SW480 (cell line): ENCODE results near the gene ADRB1.

Experiments
- DNase-seq: peaks from one replicate; pipeline ENCODE4 v3.0.0-alpha.2; 2016; ENCODE audit warnings: low spot score

Gene ADRB1

DNA sequence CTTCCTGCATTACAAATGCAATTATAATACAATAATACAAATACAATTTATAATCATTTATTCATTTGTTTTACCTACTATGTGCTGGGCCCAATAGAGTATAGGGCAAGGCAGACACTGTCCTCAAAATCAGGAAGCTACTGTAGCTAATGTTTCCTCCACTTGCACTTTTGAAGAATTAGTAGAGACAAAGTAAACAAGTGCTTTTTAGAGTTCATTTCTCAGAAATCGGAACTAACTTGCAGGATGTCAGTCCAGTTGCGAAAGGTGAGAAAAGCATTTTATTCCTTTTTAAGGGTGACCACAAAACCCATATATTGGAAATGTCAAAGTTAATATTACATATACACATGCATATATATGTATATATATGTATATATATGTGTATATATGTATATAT lies 14.2 kb downstream of the ADRB1 start:
- no peak for DNase-seq

DNA sequence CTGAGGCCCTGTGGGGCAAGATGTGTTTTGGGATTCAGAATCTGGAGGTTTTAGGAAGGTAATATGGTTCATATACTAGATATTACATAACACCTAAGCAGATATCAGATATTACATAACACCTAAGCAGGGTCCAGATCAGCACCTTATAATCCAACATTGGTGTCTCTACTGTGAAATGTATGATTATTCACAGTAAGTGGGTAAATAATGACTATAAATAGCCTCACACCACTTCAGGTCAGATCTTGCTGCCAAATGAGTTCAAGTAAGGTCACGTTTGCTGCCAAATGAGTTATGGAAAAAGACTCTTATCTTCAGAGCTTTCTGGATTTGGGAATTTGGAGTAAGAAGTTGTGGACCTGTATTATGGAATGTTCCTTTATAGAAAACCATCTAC lies 14.6 kb downstream of the ADRB1 start:
- DNase-seq, result no peak

DNA sequence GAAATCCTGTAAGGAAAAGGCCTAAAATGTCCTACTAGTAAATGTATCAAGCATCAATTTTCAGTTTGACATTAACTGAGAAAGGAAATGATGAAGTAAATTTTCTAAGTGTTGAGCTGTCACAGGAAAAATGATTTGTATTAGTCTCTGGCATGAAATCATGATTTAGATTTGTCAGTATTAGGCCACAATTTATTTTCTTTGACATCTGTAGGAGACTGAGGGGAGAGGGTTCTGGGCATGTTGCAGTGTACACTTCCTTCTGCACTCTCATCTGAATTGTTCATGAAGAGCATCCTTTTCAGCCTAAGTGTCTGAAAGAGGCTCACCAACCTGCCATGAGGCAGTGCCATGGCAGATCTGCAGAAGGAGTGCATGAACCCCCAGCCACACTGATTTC lies 15.9 kb downstream of the ADRB1 start:
- no peak for DNase-seq

DNA sequence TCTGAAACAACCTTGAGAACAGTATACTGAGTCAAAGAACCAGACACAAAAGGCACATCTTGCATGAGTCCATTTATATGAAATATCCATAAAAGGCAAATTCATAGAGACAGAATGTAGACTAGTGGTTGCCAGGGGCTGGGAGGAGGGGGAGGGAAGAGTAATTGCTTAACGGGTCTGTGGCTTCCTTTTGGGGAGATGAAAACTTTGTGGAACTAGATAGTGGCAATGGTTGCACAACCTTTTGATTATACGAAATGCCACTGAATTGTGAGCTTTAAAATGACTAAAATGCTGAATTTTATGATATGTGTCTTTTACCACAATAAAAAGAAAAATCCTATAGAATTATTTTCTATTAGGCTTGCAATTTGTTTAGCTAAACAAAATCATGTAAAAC lies 16.8 kb downstream of the ADRB1 start:
- no peak for DNase-seq

DNA sequence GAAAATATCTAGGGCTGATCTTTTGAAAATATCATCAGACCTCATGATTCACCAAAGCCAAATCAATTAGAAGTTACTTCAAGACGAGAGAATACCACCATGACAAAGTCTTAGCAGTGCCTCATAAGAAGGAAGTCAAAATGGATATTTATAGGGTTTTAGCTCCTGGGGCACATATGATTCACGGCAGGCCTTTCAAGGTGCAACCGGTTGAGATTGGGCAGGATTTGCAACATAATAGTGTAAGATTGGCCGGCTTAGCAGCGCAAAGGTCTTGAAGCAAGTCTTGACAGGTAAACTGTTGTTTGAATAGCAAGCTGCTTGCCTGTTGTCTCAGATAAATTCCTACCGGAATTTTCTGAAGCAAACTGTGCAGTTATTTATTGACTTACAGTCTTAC lies 17.5 kb downstream of the ADRB1 start:
- no peak for DNase-seq

DNA sequence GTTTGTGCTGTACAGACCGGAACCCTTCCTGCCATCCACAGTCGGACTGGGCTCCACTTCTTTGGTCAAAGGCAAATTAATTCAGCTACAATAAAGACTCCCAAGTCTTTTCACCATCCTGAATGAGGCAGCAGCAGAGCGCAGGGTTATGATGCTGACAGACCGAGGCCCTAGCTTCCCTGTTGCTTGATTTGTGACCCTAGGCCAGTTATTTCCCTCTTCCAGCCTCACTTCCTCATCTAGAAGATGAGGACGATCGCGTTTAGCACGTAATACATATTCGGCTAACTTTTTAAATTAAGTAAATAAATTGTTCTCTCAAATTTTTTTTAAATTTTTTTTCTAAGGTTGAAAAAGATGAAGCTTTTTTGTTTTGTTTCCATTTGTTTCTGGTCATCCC lies 18.1 kb downstream of the ADRB1 start:
- DNase-seq, result no peak

DNA sequence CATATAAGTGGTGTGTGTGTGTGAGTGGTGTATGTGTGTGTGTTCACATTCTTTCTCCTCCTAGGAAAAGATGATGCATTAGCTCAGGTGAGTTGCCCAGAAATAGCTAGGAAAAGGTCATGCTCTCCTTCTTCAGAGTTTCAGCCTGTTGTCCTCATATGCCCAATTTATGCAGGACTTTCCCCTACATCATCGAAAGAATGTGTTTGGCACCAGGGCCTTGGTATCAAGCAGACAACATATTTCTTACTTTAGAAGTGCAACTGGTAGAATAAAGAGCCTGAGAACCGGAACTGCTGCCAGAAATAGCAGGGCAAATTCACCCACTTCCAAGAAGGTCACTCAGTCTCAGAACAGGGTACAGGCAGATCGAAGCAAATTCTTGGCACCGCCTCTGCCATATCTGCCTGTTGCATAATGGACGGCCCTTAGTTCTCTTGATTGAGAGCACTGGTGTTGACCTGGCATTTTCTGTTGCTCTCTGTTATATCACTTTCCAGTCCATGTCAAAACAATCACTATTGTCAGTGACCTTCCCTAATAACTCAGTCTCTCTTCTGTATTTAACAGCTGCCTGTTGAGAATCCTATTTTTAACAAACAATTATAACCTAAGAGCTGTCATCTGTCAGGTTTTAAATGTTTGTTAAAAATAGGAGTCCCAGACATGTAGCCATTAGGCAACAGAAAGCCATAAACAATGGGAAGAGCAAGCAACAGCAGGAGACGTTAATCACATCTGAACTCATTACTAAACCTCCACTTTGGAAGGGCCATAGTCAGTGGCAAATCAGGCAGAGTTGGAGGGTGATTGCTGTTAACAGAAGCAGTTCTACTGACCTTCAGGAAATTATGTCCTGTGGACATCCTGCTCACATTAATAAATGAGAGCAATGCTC lies 20.7 kb downstream of the ADRB1 start:
- no peak for DNase-seq

DNA sequence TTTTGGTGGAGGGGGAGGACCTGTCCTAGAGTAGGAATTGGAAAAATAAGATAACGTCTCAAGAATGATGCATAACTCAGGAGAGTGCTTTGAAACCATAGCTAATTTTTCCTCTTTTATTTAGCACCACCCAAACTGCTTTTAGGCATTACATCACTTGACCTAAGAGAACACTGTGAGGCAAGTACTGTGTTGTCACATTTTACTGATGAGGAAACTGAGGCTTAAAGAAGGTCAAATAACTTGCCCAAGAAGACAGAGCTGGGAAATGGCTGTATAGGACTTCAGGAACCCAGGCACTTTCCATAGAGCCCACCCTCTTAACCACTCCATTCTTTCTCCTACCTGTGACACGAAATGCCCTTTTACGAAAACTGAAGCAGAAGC lies 21.4 kb downstream of the ADRB1 start:
- no peak for DNase-seq

DNA sequence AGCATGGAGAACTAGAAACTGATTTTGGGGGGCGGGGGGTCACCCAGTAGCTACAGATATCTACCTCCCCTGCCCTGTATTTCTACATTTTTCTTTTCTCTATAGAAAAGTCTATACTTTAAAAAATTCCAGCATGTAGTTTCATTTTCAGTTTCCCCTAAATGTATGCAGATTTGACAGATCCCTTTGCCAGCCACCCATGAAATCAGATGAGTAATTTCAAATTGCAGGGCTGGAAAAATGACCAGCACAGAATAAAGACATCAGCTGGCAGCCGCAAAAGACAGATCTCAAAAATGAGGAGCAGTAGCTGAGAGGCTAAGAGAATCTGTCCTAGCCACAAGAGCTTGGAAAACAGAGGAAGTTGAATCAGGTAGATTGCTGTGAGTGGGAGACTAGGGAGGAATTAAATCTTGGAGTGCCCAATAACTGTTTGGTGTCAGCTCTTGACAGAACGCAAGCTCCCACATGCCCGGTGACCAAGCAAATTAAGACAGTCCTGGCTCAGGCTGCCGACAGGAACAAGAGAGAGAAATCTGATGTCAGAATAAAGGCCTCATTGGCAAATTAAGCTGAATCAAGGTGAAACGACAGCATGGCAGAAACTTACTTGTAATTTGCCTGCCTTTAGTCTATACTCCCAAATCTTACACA lies 24.5 kb downstream of the ADRB1 start:
- no peak for DNase-seq

DNA sequence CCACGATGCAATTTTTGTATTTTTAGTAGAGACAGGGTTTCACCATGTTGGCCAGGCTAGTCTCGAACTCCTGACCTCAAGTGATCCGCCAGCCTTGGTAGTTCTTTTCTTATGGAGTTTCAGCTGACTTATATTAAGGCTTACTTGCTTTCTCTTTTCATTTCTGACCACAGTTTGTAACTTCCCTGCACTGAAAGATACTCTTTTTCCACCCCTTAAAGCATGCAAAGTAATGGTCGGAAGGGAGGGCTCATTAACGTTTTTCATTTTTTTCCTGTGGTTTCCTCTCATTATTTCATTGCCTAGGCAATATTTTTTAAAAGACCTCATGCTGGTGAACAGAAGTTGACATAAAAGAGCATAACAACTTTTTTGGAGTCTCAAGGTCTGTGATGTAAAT lies 27.0 kb downstream of the ADRB1 start:
- DNase-seq, result no peak

DNA sequence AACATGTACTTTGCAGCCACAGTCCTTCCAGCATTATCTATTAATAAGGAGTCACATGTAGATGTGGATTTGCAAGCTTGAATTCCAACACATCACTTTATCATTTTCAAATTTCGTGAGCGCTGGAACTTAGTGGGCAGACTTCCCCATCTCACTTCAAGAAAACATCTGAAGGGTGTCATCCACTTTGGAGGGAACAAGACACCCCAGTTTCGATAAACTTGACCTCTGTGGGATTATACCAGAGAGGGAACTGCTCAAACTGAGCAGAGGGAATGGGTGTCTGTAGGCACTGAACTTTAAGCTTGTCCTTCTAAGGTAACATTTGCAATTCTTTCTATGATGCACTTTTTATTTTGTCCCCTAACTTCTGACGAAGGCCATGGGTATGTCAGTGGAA lies 27.5 kb downstream of the ADRB1 start:
- no peak for DNase-seq

DNA sequence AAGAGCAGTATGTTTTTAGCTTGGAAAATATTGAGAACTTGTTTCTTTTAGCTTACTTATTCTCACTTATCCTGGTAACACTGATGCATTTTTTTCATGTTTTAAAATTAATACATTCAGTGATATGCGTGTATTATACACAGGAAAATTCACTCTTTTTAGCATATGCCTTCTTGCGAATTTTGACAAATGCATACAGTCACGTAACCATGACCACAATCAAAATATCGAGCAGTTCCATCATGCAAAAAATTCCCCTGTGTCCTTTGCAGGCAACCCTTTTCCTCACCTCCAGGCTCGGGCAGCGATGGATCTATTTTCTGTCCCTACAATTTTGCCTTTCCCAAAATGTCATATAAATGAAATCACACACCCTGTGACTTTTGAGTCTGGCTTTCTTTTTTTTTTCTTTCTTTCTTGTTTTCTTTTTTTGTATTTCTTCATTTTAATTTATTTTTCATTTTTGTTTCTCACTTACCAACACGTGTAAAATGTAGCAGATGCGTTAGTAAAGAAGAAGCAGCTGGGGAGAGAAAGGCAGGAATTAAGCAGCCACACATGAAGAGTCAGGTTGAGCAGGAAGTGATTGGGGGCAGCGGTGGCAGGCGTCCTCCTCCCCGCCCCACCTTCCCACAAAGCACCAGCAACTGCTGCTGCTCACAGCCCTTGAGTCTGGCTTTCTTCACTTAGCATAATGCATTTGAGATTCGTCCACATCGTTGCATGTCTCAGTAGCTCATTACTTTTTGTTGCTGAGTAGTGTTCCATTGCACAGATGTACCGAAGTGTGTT lies 29.9 kb downstream of the ADRB1 start:
- DNase-seq, result no peak

DNA sequence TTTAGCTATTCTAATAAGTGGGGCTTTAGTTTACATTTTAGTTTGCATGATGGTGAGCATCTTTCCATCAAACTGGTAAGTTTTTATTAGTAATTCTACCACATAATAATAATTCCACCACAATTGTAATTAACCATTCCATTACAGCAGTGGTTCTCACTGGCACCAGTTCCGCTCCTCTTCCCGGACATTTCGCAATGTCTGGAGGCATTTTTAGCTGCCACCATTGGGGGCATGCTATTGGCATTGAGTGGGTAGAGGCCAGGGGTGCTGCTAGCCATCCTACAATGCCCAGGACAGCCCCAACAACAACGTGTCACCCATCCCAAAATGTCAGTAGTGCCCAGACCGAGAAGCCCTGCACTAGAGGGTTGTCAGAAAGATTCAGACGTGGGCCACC lies 31.4 kb downstream of the ADRB1 start:
- no peak for DNase-seq

DNA sequence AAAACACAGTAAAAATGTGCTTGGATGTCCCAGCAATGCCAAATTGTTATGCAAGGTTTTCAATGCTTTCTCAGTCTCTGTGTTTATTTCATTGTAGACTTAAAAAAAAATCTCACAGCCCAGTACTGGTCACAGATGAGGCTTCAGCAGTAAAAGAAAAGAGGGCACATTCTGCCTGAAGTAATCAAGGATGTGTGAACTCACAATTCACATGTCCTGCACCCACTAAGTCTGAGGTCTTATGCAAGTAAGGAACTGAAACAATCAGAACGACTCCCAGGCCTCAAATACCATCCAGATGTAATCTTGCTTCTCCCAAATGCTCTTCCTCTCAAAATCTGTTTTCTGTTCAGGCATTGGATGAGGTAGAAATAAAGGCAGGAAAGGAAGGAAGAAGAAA lies 33.7 kb downstream of the ADRB1 start:
- DNase-seq, result no peak

DNA sequence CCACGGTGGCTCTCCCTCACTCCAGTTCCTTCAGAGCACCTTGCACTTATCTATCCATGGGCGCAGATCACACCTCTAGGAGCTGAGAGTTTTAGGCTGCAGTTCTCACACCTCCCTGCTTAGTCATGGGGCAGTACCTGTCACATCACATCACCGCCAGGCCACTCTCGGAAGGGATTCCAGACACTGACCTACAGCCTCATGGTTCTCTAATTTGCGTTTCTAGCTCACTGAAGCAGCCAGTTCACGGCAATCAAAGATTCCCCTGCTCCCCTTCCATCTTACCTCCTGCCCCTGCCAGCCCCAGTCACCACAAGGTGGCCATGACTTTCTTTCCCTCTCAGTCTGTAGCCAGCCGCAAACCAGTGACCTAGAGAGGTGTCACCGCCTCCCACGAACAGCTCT lies 34.2 kb downstream of the ADRB1 start:
- DNase-seq, result no peak

DNA sequence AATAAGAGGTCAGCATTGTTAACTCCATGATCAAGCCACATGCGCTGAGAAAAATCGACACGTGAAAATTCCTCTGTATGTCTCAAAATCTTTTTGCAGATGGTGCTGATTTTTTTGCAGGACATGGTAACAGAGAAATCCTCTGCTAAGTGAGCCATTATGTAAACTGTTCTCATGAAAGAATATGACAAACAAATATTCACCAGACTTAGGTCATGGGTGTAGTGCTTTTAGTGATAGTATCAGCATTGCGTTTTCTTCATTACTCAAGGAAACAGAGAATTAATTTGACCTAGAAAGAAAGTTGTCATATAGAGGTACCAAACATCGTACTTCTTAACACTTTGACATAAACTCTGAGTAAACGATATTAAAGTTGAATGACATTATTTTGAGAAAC lies 34.7 kb downstream of the ADRB1 start:
- no peak for DNase-seq

DNA sequence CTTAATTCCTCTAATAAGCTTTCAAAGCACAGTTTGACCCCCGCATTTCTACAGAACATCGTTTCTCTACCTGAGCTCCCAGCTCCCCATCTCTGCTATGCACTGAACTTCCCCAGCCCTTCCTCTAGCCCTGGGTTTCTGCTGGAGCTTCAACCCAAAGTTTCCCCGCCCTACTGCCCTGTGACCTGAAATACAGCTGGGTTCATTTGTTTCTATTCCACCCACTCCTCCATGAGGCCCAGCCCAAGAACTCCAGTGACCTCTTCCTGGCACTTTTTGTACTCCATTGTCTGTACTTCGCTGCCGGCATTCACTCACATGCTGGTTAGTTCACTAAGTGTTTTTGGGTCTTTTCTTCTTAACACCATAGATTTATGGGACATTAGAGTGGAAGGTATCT lies 35.8 kb downstream of the ADRB1 start:
- DNase-seq, result no peak

DNA sequence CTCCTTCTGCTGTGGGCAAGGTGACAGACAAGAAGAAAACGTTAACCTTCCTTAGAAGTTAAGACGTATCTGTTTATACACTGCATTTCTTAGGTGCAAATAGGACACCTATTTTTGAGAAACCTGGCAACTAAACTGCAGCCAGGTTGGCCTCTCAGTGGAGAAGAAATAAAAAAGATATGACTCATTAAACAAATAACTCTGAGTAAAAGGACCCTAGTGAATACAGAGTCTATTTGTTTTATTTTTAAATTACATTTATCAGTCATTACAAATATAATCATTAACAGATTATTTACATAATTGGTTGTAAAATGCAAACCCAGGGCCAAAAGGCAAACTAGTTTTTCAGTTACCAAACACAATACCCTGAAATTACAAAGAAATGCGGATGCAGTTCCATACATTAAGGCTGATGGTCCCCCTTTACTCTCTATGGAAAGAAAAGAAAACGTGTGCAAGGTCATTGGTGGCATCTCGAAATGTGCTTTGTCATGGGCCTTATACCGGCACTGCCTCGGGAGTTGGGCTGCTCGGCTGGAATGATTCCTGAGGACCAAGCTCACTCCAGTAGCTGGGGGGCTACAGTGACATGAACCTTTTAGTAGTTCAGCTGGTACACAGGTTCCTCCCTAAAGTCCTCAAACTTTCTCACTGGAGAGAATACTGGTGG lies 38.4 kb downstream of the ADRB1 start:
- no peak for DNase-seq

DNA sequence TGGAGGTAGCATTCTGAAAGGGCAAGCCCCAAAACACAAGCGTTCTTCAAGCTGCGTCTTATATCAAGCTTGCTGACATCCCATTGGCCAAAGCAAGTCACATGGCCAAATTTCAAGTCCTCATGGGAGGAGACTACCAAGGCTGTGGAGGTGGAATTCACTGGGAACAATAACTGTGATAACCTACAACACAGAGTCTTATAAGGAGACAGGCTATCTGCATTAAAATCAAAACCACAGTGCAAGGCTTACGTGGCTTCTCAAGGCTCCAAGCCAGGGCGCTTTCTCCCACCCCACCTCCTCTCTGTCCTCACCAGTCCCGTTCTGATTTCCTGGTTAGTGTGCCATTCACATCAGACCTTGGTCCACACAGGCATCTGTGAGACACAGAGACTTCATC lies 39.4 kb downstream of the ADRB1 start:
- DNase-seq, result no peak

DNA sequence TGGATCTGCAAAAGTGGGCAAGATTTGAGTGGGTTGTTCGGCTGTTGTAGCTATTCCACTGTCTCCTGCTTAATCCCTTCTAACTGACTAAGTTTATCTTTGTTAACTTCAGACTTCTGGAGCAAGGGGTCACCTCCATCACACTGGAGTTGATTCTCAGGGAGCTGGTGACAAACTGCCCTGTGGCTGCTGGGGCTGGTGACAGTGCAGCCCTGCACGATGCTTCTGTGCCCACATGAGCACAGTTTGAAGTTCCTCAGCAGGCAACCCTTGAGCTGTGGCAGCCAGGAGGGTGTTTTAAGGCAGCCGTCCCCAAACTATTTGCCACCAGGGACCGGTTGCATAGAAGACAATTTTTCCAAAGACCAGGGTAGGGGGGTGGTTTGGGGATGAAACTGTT lies 40.5 kb downstream of the ADRB1 start:
- no peak for DNase-seq

DNA sequence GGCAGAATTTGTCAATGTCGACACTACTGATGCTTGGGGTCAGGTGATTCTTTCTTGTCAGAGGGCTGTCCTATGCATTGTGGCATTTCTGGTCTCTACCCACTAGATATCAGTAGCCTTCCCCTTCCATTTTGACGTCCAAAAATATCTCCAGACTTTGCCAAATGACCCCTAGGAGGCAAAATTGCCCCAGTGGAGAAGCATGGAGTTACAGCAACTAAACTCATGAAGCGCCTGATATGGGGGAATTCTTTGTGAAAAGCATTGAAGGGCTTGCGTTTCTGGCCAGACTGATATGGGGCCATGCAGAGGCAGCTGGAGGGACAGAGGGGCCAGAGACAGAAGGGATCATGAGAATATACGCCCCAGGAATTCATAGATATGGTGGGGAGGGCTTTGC lies 43.6 kb downstream of the ADRB1 start:
- DNase-seq, result no peak

DNA sequence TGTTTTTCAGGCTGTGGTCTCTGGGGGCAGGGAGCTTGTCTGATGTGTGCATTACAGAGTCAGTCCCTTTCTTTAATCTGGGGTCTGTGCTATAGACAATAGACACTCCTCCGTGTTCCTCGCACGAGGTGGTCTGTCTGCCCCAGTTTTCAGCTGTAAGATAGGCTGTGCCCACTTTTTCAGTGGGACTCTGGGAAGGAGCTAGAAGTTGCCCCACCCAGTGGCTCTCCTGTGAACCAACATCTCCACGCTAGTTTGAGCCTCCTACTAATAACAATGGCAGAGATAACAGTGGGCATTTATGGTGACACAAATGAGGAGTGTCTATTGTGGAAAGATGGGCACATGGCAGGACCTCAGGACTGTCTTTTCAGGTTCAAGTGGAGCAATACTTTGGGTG lies 44.0 kb downstream of the ADRB1 start:
- no peak for DNase-seq

DNA sequence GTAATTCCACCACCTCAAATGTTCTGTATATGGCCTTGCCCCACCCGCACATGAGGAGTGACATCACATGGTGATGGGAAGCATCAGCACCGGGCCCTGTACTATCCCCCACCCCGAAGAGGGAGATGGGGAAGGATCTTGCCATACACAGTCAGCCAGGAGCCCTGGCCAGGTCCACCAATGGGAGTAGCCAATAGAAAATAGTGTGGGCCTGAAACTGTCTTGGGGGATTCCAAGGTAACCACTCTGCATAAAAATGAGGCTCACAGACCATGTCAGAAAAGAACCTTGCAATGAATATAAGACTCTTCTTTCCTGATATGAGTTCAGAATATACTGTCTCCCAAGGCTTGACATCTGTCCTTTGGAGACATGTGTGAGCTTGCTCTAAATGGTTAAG lies 51.1 kb downstream of the ADRB1 start:
- no peak for DNase-seq
